MM.1S (cell line): ENCODE measurements around the gene CTSD.

ENCODE experiments used
- DNase-seq: peaks from one replicate; pipeline ENCODE4 v3.0.0-alpha.2; 2015
- H2AFZ ChIP-seq: fragments of 300-600 bp; sonication (generic); 2 replicates; pipeline ENCODE4 v1.6.0; 2016; ENCODE audit warnings: antibody characterized with exemption, low read length
- H3F3A ChIP-seq: fragments of 300-600 bp; sonication (generic); 2 replicates; pipeline ENCODE4 v1.6.1; 2016; ENCODE audit warnings: mild to moderate bottlenecking, antibody characterized with exemption, low read length, moderate library complexity, mixed read lengths; ENCODE audit not compliant: insufficient read depth
- H3K27ac ChIP-seq: fragments of 300-600 bp; sonication (generic); 2 replicates; pipeline ENCODE4 v1.5.1; 2016; ENCODE audit warnings: mild to moderate bottlenecking, low read length
- H3K27me3 ChIP-seq: fragments of 300-600 bp; sonication (generic); replicated peaks from 2 replicates; pipeline ENCODE4 v1.6.0; 2016; ENCODE audit warnings: low read length; ENCODE audit not compliant: insufficient read depth
- H3K36me3 ChIP-seq: fragments of 300-600 bp; sonication (generic); replicated peaks from 2 replicates; pipeline ENCODE4 v1.6.1; 2016; ENCODE audit warnings: mild to moderate bottlenecking, low read length, mixed read lengths; ENCODE audit not compliant: insufficient read depth
- H3K4me1 ChIP-seq: fragments of 300-600 bp; sonication (generic); 2 replicates; pipeline ENCODE4 v1.6.1; 2016; ENCODE audit warnings: low read length, mixed read lengths
- H3K4me2 ChIP-seq: fragments of 300-600 bp; sonication (generic); 2 replicates; pipeline ENCODE4 v1.6.0; 2016; ENCODE audit warnings: low read depth, low read length
- H3K4me3 ChIP-seq: fragments of 300-600 bp; sonication (generic); 2 replicates; pipeline ENCODE4 v1.5.1; 2016; ENCODE audit warnings: low read length, mixed read lengths
- H3K79me2 ChIP-seq: fragments of 300-600 bp; sonication (generic); 2 replicates; pipeline ENCODE4 v1.6.1; 2016; ENCODE audit warnings: mixed run types, low read length, mixed read lengths
- H3K9ac ChIP-seq: fragments of 300-600 bp; sonication (generic); 2 replicates; pipeline ENCODE4 v1.6.1; 2016; ENCODE audit warnings: low read length, mixed read lengths
- H3K9me2 ChIP-seq: fragments of 300-600 bp; sonication (generic); replicated peaks from 2 replicates; pipeline ENCODE4 v1.6.1; 2016; ENCODE audit warnings: mild to moderate bottlenecking, low read length, mixed read lengths; ENCODE audit not compliant: insufficient read depth
- H3K9me3 ChIP-seq: fragments of 300-600 bp; sonication (generic); replicated peaks from 2 replicates; pipeline ENCODE4 v1.6.1; 2016; ENCODE audit warnings: mild to moderate bottlenecking, low read length, mixed read lengths; ENCODE audit not compliant: insufficient read depth
- H4K20me1 ChIP-seq: fragments of 300-600 bp; sonication (generic); 2 replicates; pipeline ENCODE4 v1.6.1; 2016; ENCODE audit warnings: mild to moderate bottlenecking, low read length, moderate library complexity, mixed read lengths; ENCODE audit not compliant: insufficient read depth
- EZH2 ChIP-seq: fragments of 300-600 bp; sonication (generic); optimal IDR thresholded peaks from 2 replicates; pipeline ENCODE3; 2017; ENCODE audit warnings: low read depth, mild to moderate bottlenecking, antibody characterized with exemption, low read length, mixed read lengths
- EZH2phosphoT487 ChIP-seq: fragments of 300-600 bp; sonication (generic); IDR thresholded peaks from 2 replicates; pipeline ENCODE4 v1.6.1; 2018; ENCODE audit warnings: antibody characterized with exemption, low read length
- TF ChIP-seq, protein P1 (sequence below): fragments of 300-600 bp; sonication (generic); IDR thresholded peaks from 2 replicates; pipeline ENCODE4 v1.5.1; 2016; ENCODE audit warnings: antibody characterized with exemption, low read length, mixed read lengths

CTSD gene

DNA sequence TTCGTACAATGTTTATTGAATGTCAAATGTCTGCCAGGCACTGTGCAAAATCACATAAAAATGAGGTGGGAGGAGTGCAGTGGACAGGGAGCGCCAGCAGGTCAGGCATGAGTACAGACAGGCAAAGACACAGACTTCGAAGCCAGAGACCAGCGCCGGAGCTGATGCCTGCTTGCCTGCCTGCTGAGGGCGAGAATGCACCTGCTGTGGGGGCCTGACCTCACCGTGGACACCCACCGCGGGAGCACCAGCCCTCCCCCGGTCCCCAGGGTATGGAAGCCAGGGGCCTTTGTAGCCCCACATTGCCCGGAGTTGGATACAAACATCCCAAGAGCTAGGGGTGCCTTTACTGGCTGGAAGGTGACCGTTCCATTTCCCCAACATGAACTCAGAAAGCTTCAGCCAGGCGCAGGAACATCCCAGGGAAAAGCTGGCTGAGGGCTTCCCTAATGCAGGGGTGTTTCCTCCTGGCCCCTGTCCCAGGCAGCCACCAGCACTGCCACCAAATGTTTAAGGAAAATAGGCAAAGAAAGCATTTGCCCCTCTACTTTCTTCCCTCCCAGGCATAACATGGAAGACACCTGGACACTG lies 31.2 kb downstream of the CTSD start:
- Histone ChIP-seq H3K27ac (no peak overlapping the region), H3K9me2 (no peaks in the 10 kb centered on the region), H3K9ac (no peak overlapping the region), H3K4me2 (no peak overlapping the region), H3K9me3 (no peaks in the 10 kb centered on the region), H2AFZ (no peak overlapping the region), H4K20me1 (no peaks in the 10 kb centered on the region), H3K4me1 (no peaks in the 10 kb centered on the region), H3K36me3 (no peaks in the 10 kb centered on the region), H3K4me3 (no peak overlapping the region), H3K27me3 (peaks cover 94% of the 10 kb centered on the region), H3F3A (no peaks in the 10 kb centered on the region), H3K79me2 (no peaks in the 10 kb centered on the region)
- TF ChIP-seq, protein P1, sequence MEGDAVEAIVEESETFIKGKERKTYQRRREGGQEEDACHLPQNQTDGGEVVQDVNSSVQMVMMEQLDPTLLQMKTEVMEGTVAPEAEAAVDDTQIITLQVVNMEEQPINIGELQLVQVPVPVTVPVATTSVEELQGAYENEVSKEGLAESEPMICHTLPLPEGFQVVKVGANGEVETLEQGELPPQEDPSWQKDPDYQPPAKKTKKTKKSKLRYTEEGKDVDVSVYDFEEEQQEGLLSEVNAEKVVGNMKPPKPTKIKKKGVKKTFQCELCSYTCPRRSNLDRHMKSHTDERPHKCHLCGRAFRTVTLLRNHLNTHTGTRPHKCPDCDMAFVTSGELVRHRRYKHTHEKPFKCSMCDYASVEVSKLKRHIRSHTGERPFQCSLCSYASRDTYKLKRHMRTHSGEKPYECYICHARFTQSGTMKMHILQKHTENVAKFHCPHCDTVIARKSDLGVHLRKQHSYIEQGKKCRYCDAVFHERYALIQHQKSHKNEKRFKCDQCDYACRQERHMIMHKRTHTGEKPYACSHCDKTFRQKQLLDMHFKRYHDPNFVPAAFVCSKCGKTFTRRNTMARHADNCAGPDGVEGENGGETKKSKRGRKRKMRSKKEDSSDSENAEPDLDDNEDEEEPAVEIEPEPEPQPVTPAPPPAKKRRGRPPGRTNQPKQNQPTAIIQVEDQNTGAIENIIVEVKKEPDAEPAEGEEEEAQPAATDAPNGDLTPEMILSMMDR: no peak
- no peak for TF ChIP-seq EZH2phosphoT487
- TF ChIP-seq EZH2: no peak
- DNase-seq: no peak

DNA sequence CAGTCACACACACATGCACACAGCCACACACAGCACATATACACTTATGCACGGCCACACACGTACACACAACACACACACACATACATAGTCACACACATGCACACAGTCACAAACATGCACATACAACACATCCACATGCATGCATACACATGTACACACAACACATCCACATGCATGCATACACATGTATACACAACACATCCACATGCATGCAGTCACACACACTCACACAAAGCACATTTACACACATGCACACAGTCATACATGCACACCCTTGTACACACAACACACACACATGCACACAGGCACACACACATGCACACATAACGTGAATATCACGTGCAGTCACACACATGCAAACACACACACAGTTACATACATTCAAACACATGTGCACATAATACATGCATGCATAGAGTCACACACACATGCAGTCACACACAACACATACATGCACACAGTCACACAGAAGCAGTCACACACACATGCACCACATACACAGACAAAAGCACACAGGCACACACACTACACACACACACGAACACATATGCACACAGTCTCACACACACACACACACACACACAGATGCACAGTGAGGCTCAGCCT lies 32.2 kb downstream of the CTSD start:
- H3K27me3 ChIP-seq: peaks cover 94% of the 10 kb centered on the region
- H3K79me2 ChIP-seq: no peaks in the 10 kb centered on the region
- no peak overlapping the region for H3K9ac ChIP-seq
- TF ChIP-seq, protein P1: no peak
- no peak for TF ChIP-seq EZH2phosphoT487
- TF ChIP-seq EZH2: no peak
- no peaks in the 10 kb centered on the region for H3K9me2 ChIP-seq
- no peak overlapping the region for H2AFZ ChIP-seq
- no peaks in the 10 kb centered on the region for H3K36me3 ChIP-seq
- H3K27ac ChIP-seq: no peak overlapping the region
- H4K20me1 ChIP-seq: no peaks in the 10 kb centered on the region
- no peaks in the 10 kb centered on the region for H3K9me3 ChIP-seq
- DNase-seq: no peak
- no peak overlapping the region for H3K4me3 ChIP-seq
- H3F3A ChIP-seq: no peaks in the 10 kb centered on the region
- no peak overlapping the region for H3K4me2 ChIP-seq
- no peaks in the 10 kb centered on the region for H3K4me1 ChIP-seq

DNA sequence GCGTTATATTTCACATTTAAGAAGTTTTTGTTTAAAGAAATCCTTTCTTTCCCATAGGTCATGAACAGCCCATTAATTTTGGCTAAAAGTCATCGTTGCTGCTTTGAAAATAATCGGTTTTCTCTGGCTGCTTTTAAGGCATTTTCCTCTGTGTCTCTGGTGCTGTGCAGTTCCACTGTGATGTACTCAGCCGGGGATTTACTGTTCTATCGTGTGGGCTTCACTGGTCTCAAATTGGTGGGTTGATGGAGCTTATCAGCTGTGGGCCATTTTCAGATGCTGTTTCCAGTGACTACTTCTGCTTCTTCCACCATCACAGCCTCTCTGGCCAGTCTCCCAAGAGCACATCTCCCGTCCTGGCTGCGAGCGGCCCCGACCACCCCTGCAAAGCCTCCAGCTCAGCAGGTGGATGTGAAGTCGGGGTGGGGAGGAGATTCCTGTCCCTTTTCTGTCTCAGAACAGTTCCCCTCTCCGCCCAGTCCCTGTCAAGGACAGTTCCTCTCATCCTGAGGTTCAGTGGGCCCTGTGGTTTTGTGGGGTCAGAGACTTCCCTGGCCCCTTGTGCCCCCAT lies 33.6 kb downstream of the CTSD start:
- Histone ChIP-seq H3K9me3 (no peaks in the 10 kb centered on the region), H3K9ac (no peak overlapping the region), H3K9me2 (no peaks in the 10 kb centered on the region), H3K36me3 (no peaks in the 10 kb centered on the region), H3K27ac (no peak overlapping the region), H3K4me1 (no peaks in the 10 kb centered on the region), H3F3A (no peaks in the 10 kb centered on the region), H3K4me3 (no peak overlapping the region), H3K27me3 (peaks cover 94% of the 10 kb centered on the region), H3K79me2 (no peaks in the 10 kb centered on the region), H3K4me2 (no peak overlapping the region), H2AFZ (no peak overlapping the region), H4K20me1 (no peaks in the 10 kb centered on the region)
- DNase-seq: no peak
- TF ChIP-seq EZH2phosphoT487: no peak
- TF ChIP-seq, protein P1: no peak
- no peak for TF ChIP-seq EZH2
